Stimulated activated naive CD8-positive, alpha-beta T cell treated with anti-CD3 and anti-CD28 coated beads, Interleukin-15, amount 100 ng/mL, for 72 hours (primary cell): ENCODE data around the gene ZIC1.

ENCODE experiments used
- ATAC-seq: fragments of 150-1000 bp; cut with Tn5 transposase; 2 replicates; pipeline ENCODE4 v1.10.0; 2021; ENCODE audit warnings: mild to moderate bottlenecking, moderate library complexity
- DNase-seq, 2 donors: peaks; one replicate each; pipeline ENCODE4 v3.0.0; 2021 to 2022
- H3K27ac Mint-ChIP-seq, 2 donors: one replicate each; pipeline ENCODE4 v1.8.0; 2022; ENCODE audit warnings: mild to moderate bottlenecking in 2 of 2, mixed read lengths in 2 of 2, moderate library complexity in 2 of 2
- H3K27me3 Mint-ChIP-seq: one replicate; pipeline ENCODE4 v1.8.0; 2022; ENCODE audit warnings: mixed read lengths
- H3K4me1 Mint-ChIP-seq: one replicate; pipeline ENCODE4 v1.8.0; 2022; ENCODE audit warnings: mild to moderate bottlenecking, mixed read lengths
- H3K4me3 Mint-ChIP-seq, 2 donors: one replicate each; pipeline ENCODE4 v1.8.0; 2022; ENCODE audit warnings: mild to moderate bottlenecking in 2 of 2, mixed read lengths in 2 of 2, moderate library complexity in 1 of 2
- H3K9me3 Mint-ChIP-seq, 2 donors: one replicate each; pipeline ENCODE4 v1.8.0; 2022; ENCODE audit warnings: mixed read lengths in 2 of 2

ZIC1 gene

DNA sequence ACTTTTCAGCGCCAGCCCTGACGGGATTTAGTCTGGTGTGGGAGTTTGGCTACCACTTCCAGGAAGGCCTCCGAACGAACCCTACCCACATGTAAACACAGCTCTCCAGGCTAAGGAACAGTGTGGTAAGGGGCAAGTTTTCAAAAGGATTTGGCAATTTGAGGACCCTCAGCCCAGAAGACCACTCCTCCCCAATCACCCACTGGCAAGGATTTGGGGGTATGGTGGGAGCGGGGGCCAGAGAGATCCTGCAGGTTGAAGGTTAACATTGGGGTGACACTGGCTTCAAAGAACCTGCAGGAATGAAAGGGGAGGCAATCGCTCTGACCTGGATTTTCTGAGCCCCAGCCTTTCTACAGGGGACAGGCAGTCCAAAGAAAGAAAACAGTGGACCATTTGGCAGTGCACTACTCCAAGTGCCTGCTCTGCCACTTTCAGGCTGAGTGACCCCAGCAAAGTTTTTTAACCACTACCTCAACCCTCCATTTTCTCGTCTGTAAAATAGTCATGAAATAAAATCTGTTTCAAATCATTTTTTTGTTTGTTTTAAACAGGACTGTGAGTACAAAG is 37.3 kb upstream of the ZIC1 start:
- no peak for DNase-seq
- ATAC-seq, result no peak
- Mint-ChIP-seq H3K4me1 (no peaks in the 10 kb centered on the region), H3K4me3 (no peak overlapping the region), H3K27me3 (peaks cover 77% of the 10 kb centered on the region), H3K9me3 (peaks cover 4 to 29% of the 10 kb centered on the region in 2 donors), H3K27ac (no peak overlapping the region)

GRCh38 chr3:147372525-147373027 is 36.6 kb upstream of the ZIC1 start:
- H3K4me1 Mint-ChIP-seq, result no peaks in the 10 kb centered on the region
- H3K9me3 Mint-ChIP-seq, result peaks cover 4 to 31% of the 10 kb centered on the region in 2 donors
- DNase-seq (no peak), ATAC-seq (no peak)
- no peak overlapping the region for H3K4me3 Mint-ChIP-seq
- peaks cover 82% of the 10 kb centered on the region for H3K27me3 Mint-ChIP-seq
- H3K27ac Mint-ChIP-seq, result no peak overlapping the region

- Mint-ChIP-seq H3K9me3 (peaks cover 4 to 38% of the 10 kb centered on the region in 2 donors), H3K4me3 (no peak overlapping the region), H3K27me3 (peaks cover 82% of the 10 kb centered on the region), H3K4me1 (no peaks in the 10 kb centered on the region), H3K27ac (no peak overlapping the region)
- DNase-seq (no peak), ATAC-seq (no peak)
These were observed 35.9 kb upstream of the ZIC1 start for GRCh38 chr3:147373301-147373700.

GRCh38 chr3:147377412-147378367 is 31.5 kb upstream of the ZIC1 start:
- ATAC-seq (no peak), DNase-seq (no peak)
- H3K27me3 Mint-ChIP-seq, result peaks cover 74% of the 10 kb centered on the region
- H3K4me3 Mint-ChIP-seq, result no peak overlapping the region
- H3K9me3 Mint-ChIP-seq, result peaks cover 0 to 41% of the 10 kb centered on the region in 2 donors
- no peak overlapping the region for H3K27ac Mint-ChIP-seq
- no peaks in the 10 kb centered on the region for H3K4me1 Mint-ChIP-seq

DNA sequence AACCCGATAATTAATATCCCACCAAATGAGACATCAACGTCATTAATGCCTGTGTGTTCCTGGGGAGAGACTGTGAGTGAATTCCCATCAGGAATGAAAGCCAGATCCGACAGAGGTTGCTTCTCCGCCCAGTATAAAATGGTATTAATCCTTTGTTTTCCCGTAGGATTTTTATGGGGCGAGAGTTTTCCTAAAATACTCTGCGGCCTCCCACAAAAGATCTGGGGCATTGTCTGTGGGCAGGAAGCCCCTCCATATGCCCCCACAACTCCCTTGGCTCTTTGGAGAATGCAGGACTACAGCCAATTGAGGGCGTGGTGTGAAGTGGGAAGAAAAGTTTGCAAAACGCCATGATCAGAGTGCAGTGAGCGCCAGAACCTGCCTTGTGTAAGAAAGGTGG is 29.5 kb upstream of the ZIC1 start:
- no peak overlapping the region for H3K27ac Mint-ChIP-seq
- peaks cover 4 to 27% of the 10 kb centered on the region in 2 donors for H3K9me3 Mint-ChIP-seq
- ATAC-seq, result no peak
- no peak for DNase-seq
- peaks cover 74% of the 10 kb centered on the region for H3K27me3 Mint-ChIP-seq
- peaks cover 5% of the 10 kb centered on the region for H3K4me1 Mint-ChIP-seq
- no peak overlapping the region for H3K4me3 Mint-ChIP-seq

DNA sequence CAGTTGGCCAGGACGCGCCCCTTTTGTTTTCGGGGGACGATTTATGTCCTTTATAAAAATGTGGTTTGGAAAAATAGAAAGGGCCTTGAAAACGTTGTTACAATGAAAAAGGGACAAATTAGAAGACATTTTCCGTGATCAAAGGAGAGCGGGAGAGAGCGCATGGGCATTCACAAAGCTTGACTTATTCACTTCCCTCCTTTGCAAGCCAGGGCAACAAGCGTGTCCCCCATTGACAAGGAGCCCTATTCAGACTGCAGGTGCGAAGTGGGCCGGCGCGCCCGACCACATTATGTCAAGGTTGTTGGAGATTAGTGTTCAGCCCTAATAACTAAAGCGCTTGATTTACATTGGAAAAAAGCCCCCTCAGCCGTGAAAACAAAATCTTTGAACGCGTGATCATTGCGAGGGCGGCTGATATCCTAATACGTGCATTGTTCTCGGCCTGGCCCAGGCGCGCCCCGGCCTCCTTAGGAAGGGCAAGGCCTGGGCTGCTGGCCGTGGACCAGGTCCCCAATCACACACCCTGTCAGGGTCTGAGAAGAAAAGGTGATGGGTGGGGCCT is 28.7 kb upstream of the ZIC1 start:
- no peak overlapping the region for H3K4me3 Mint-ChIP-seq
- H3K4me1 Mint-ChIP-seq, result peaks cover 5% of the 10 kb centered on the region
- DNase-seq (no peak), ATAC-seq (no peak)
- peaks cover 4 to 34% of the 10 kb centered on the region in 2 donors for H3K9me3 Mint-ChIP-seq
- H3K27ac Mint-ChIP-seq, result no peak overlapping the region
- peaks cover 77% of the 10 kb centered on the region for H3K27me3 Mint-ChIP-seq

GRCh38 chr3:147380977-147381376 is 28.2 kb upstream of the ZIC1 start:
- H3K9me3 Mint-ChIP-seq, result peaks cover 4 to 34% of the 10 kb centered on the region in 2 donors
- no peak overlapping the region for H3K4me3 Mint-ChIP-seq
- DNase-seq (no peak), ATAC-seq (no peak)
- H3K27ac Mint-ChIP-seq, result no peak overlapping the region
- H3K4me1 Mint-ChIP-seq, result peaks cover 5% of the 10 kb centered on the region
- H3K27me3 Mint-ChIP-seq, result peaks cover 82% of the 10 kb centered on the region

GRCh38 chr3:147381596-147381995 is 27.6 kb upstream of the ZIC1 start:
- Mint-ChIP-seq H3K27me3 (peaks cover 89% of the 10 kb centered on the region), H3K27ac (no peak overlapping the region), H3K4me1 (peaks cover 5% of the 10 kb centered on the region), H3K4me3 (no peak overlapping the region), H3K9me3 (peaks cover 4 to 34% of the 10 kb centered on the region in 2 donors)
- ATAC-seq (no peak), DNase-seq (no peak)

DNA sequence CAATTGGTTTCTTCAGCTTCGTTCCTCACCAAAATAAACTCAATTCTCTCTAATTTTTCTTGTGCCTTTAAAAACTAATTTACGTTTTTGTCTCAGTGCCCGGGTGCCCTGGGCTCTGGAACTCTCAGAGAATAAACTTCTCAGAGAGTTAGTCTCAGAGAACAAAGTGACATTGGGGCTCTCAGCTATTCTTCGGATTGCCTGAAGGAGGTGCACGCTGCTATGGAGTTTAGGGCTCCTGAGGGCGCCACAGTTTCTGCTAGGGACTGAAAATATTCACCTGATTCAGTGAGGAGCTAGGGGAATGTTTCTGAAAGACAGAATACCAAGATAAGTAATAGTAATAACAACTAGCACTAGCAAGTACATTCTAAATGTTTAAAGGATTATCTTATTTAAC is 25.5 kb upstream of the ZIC1 start:
- no peak for ATAC-seq
- DNase-seq, result no peak
- H3K27ac Mint-ChIP-seq, result no peak overlapping the region
- peaks cover 9 to 21% of the 10 kb centered on the region in 2 donors for H3K9me3 Mint-ChIP-seq
- H3K27me3 Mint-ChIP-seq, result peaks cover 92% of the 10 kb centered on the region
- peaks cover 5% of the 10 kb centered on the region for H3K4me1 Mint-ChIP-seq
- no peak overlapping the region for H3K4me3 Mint-ChIP-seq

DNA sequence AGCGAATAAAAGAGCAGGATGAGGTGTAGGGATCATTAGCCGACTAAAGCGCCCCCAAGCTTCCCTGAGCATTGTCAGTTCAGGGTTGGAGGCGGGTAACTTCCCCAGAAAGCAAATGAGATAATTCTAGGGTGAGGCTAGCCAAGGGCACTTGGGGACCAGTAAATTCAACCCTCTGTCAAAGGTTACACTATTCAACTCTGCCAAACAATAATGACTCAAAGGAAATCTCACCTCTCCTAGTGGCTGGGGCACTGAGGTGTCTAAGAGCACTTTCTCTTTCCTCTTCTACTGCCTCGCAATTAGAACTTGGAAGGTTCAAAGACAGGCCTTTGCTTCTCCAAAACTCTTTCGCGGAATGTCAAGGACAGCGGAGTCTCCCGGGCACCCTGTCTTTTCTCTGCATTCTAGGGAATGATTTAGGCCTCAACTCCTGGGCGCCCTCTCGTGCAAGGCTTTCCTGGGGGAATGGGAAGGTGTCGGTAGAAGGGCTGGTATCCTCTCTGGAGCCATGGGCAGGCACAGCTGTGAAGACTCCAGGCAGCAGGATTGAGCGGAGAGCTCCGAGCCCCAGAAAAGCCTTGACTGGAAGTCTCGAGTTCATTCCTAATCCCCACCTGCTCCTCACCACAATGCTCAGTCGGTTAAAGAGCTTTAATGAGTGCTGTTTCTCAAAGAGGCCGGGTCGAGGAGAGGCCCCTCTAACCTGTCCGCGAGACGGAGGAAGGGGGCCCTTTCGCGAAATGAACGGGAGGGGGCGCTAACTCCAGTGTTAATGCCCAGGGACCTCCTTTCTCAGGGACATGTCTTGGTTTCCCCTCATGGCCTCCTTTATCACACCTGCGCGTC is 24.7 kb upstream of the ZIC1 start:
- peaks cover 11 to 20% of the 10 kb centered on the region in 2 donors for H3K9me3 Mint-ChIP-seq
- H3K27ac Mint-ChIP-seq, result no peak overlapping the region
- no peak overlapping the region for H3K4me3 Mint-ChIP-seq
- DNase-seq (no peak), ATAC-seq (no peak)
- peaks cover 5% of the 10 kb centered on the region for H3K4me1 Mint-ChIP-seq
- peaks cover 92% of the 10 kb centered on the region for H3K27me3 Mint-ChIP-seq

GRCh38 chr3:147385059-147386012 is 23.8 kb upstream of the ZIC1 start:
- no peak for ATAC-seq
- Mint-ChIP-seq H3K4me3 (no peak overlapping the region), H3K27ac (no peak overlapping the region), H3K9me3 (peaks cover 14 to 25% of the 10 kb centered on the region in 2 donors), H3K4me1 (peaks cover 5% of the 10 kb centered on the region), H3K27me3 (peaks cover 92% of the 10 kb centered on the region)
- DNase-seq, result no peak

- ATAC-seq, result no peak
- Mint-ChIP-seq H3K4me3 (no peak overlapping the region), H3K4me1 (peaks cover 5% of the 10 kb centered on the region), H3K27ac (no peak overlapping the region), H3K9me3 (peaks cover 14 to 25% of the 10 kb centered on the region in 2 donors), H3K27me3 (peaks cover 98% of the 10 kb centered on the region)
- DNase-seq, result no peak
These were observed 21.8 kb upstream of the ZIC1 start for GRCh38 chr3:147387291-147387884.

- DNase-seq, result no peak
- H3K4me1 Mint-ChIP-seq, result peaks cover 6% of the 10 kb centered on the region
- no peak for ATAC-seq
- peaks cover 100% of the 10 kb centered on the region for H3K27me3 Mint-ChIP-seq
- no peak overlapping the region for H3K4me3 Mint-ChIP-seq
- H3K9me3 Mint-ChIP-seq, result peaks cover 14 to 25% of the 10 kb centered on the region in 2 donors
- no peak overlapping the region for H3K27ac Mint-ChIP-seq
These were observed 21.1 kb upstream of the ZIC1 start for GRCh38 chr3:147387885-147388699.
